Thymus (tissue), 11 donors: ENCODE data around the gene NFIC. TPM values are rescaled to one million over a fixed set of nuclear protein-coding genes. Genes with fewer than 3 reads are reported as not detected.
"Not testable (repeated sequence)": the region's sequence is repeated elsewhere in the genome, so short reads cannot be mapped to it uniquely, and the experiment has no call there.

Experiments
- DNase-seq, 9 donors: peaks; one replicate each; pipeline ENCODE4 v3.0.0-alpha.2; 2013; ENCODE audit warnings: low spot score in 9 of 9, low read depth in 6 of 9, missing footprints in 1 of 9
- H3K27ac ChIP-seq, 2 donors: one replicate each; pipeline ENCODE4 v1.5.1; 2013; ENCODE audit warnings: control low read depth in 1 of 2, low read depth in 1 of 2, low read length in 1 of 2, mild to moderate bottlenecking in 1 of 2, moderate library complexity in 1 of 2
- H3K27me3 ChIP-seq, 2 donors: one replicate each; pipeline ENCODE4 v1.5.1; 2013; ENCODE audit warnings: low read length in 1 of 2; ENCODE audit not compliant: control insufficient read depth in 2 of 2, insufficient read depth in 1 of 2
- H3K36me3 ChIP-seq, 2 donors: one replicate each; pipeline ENCODE4 v1.5.1; 2013; ENCODE audit warnings: low read length in 1 of 2, mild to moderate bottlenecking in 1 of 2, moderate library complexity in 1 of 2; ENCODE audit not compliant: control insufficient read depth in 2 of 2, insufficient read depth in 2 of 2
- H3K4me1 ChIP-seq, 2 donors: one replicate each; pipeline ENCODE4 v1.5.1; 2013; ENCODE audit warnings: low read length in 2 of 2; ENCODE audit not compliant: control insufficient read depth in 2 of 2, insufficient read depth in 2 of 2
- H3K4me3 ChIP-seq, 2 donors: one replicate each; pipeline ENCODE4 v1.5.1; 2013; ENCODE audit warnings: low read length in 2 of 2, control low read depth in 1 of 2, mild to moderate bottlenecking in 1 of 2
- H3K9me3 ChIP-seq, 2 donors: one replicate each; pipeline ENCODE4 v1.5.1; 2013; ENCODE audit warnings: low read length in 1 of 2, mild to moderate bottlenecking in 1 of 2; ENCODE audit not compliant: control insufficient read depth in 2 of 2, insufficient read depth in 1 of 2
- WGBS: extraction: QIAGEN DNeasy Blood & Tissue Kit; methylation state at CpG from one replicate; pipeline ENCODE4 v1.1.7; 2013; 5-methylcytosine and 5-hydroxymethylcytosine counted together
- polyA plus RNA-seq: library from polyadenylated mRNA; stranded (reverse); fragments of 200-250 nt; gene quantifications from one replicate; pipeline ENCODE4 v1.2.3, GENCODE V29; 2013
- total RNA-seq: library from RNA; stranded (reverse); fragments of 120-200 nt; gene quantifications from one replicate; pipeline ENCODE4 v1.2.4, GENCODE V29; 2013
- donor health status: healthy.

NFIC gene
- total and polyA plus RNA-seq, 2 donors = 2.1 to 17.0 TPM

DNA sequence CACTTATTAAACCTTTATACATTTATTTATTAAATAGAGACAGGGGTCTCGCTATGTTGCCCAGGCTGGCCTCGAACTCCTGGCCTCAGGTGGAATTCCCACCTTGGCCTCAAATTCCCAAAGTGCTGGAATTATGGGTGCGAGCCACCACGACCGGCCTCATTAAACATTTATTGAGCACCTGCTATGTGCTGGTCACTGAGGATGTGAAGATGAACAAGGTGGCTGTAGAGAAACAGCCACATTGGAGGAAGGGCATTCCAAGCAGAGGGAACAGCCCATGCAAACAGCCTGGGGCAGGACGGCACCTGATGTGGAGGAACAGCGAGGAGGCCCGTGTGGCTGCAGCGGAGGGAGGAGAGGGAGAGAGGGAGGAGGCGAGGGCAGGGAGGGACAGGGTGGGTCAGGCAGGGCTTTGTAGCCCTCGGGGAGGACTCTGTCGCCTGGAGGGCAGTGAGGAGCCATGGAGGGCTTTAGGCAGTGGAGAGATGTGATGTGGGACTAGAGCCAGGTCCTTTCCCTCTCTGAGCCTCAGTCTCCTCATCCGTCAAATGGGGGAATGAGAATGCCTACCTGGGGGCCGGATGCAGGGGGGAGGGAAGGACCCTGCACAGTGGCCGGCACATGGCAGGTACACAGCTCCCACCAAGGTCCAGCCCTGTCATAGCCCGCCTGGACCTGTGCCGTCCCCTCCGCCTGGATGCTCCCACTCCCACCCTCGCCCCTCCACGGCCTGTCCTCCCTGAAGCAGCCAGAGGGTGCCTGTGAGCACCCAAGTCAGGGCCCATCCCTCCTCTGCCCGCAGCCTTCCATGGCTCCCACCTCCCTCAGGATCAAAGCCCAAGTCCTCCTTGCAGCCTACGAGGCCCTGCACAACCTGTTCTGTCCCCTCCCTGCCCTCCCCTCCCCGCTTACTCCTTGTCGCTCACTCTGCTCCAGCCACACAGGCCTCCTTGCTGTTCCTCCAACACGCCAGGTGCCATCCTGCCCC lies 21.5 kb upstream of the NFIC start:
- H3K4me3 ChIP-seq = no peak overlapping the region
- peaks cover 0 to 18% of the 10 kb centered on the region in 2 donors for H3K27me3 ChIP-seq
- no peak for DNase-seq
- H3K4me1 ChIP-seq = no peaks in the 10 kb centered on the region
- H3K36me3 ChIP-seq = no peaks in the 10 kb centered on the region
- WGBS = 93% methylated on average over 25 of the region's 25 CpGs
- peaks cover 0 to 6% of the 10 kb centered on the region in 2 donors for H3K9me3 ChIP-seq
- no peak overlapping the region for H3K27ac ChIP-seq

GRCh38 chr19:3345850-3346460 lies 20.4 kb upstream of the NFIC start:
- no peaks in the 10 kb centered on the region for H3K4me1 ChIP-seq
- peaks cover 0 to 20% of the 10 kb centered on the region in 2 donors for H3K27me3 ChIP-seq
- WGBS = 85% methylated on average over 15 of the region's 15 CpGs
- peak overlapping the region in 1 of 2 donors; percentile 15 for H3K27ac ChIP-seq
- no peak for DNase-seq
- peaks cover 0 to 6% of the 10 kb centered on the region in 2 donors for H3K9me3 ChIP-seq
- H3K36me3 ChIP-seq = no peaks in the 10 kb centered on the region
- H3K4me3 ChIP-seq = no peak overlapping the region

DNA sequence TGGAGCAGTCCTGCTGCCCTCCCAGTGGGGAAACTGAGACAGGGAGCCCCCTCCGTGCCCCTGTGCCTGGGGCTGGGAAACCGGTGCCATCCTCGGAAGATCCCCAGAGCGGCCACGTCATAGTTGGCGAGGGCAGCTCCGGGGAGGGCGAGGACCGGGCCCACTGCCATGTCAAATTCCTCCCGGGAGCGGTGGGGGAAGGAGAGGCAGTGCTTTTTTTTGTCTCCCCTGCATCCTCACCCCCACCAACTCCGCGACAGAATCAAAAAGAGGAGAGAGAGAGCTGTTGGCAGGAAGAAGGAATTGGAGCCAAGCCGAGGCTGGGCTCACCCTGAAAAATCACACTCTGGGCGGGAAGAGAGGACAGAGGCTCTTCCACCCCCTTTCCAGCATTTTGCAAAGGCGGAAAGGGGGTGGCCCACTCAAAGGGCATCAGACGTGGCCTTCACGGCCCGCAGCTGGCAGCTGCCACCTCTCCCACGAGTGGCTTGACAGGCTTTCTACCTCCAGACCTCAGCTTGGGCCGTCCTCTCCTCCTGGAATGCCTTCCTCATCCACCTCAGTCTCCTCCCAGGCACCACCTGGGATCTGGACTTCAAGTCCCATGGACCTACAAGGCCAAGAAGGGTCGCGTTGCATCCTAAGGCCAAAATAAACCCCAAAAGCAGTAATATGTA lies 19.6 kb upstream of the NFIC start:
- no peaks in the 10 kb centered on the region for H3K36me3 ChIP-seq
- H3K4me1 ChIP-seq = no peaks in the 10 kb centered on the region
- H3K9me3 ChIP-seq = peaks cover 0 to 6% of the 10 kb centered on the region in 2 donors
- no peak overlapping the region for H3K27ac ChIP-seq
- 91% methylated on average over 23 of the region's 23 CpGs for WGBS
- DNase-seq = no peak
- H3K4me3 ChIP-seq = no peak overlapping the region
- peaks cover 0 to 22% of the 10 kb centered on the region in 2 donors for H3K27me3 ChIP-seq

GRCh38 chr19:3348042-3348441 lies 18.3 kb upstream of the NFIC start:
- WGBS = 96% methylated on average over 11 of the region's 11 CpGs
- H3K27ac ChIP-seq = no peak overlapping the region
- no peaks in the 10 kb centered on the region for H3K4me1 ChIP-seq
- no peaks in the 10 kb centered on the region for H3K36me3 ChIP-seq
- H3K27me3 ChIP-seq = peaks cover 0 to 28% of the 10 kb centered on the region in 2 donors
- no peak overlapping the region for H3K4me3 ChIP-seq
- DNase-seq = no peak
- peaks cover 0 to 6% of the 10 kb centered on the region in 2 donors for H3K9me3 ChIP-seq

GRCh38 chr19:3348469-3348868 lies 17.9 kb upstream of the NFIC start:
- H3K4me1 ChIP-seq, DNase-seq, H3K36me3 ChIP-seq, H3K4me3 ChIP-seq, H3K9me3 ChIP-seq, H3K27ac ChIP-seq: not testable (repeated sequence)
- peaks cover 0 to 30% of the 10 kb centered on the region in 2 donors for H3K27me3 ChIP-seq
- WGBS = 97% methylated on average over 11 of the region's 11 CpGs

DNA sequence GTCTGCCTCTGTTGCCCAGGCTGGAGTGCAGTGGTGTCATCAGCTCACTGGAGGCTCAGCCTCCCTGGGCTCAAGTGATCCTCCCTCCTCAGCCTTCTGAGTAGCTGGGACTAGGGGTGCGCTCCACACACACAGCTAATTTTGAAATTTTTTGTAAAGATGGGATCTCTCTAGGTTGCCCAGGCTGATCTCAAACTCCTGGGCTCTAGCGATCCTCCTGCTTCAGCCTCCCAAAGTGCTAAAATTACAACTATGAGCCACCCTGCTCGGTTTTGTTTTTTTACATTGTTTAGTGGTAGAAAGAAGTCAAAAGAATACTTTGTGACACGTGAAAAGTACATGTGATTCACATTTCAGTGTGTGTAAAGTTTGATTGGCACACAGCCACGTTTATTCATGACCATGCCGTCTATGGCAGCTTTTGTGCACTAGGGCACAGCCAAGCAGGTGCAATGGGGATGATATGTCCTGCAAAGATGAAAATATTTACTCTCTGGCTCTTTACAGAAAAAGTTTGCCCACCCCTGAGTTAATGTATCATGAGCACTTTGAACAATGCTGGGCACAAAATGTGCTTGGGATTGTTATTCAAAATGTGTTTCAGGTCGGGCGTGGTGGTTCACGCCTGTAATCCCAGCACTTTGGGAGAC lies 16.2 kb upstream of the NFIC start:
- no peak overlapping the region for H3K27ac ChIP-seq
- H3K27me3 ChIP-seq = peaks cover 0 to 34% of the 10 kb centered on the region in 2 donors
- no peak overlapping the region for H3K4me3 ChIP-seq
- 92% methylated on average over 9 of the region's 9 CpGs for WGBS
- DNase-seq = no peak
- H3K36me3 ChIP-seq = no peaks in the 10 kb centered on the region
- no peaks in the 10 kb centered on the region for H3K4me1 ChIP-seq
- no peaks in the 10 kb centered on the region for H3K9me3 ChIP-seq

GRCh38 chr19:3351702-3352447 lies 14.5 kb upstream of the NFIC start:
- no peak for DNase-seq
- 85% methylated on average over 8 of the region's 8 CpGs for WGBS
- no peaks in the 10 kb centered on the region for H3K36me3 ChIP-seq
- H3K4me3 ChIP-seq = no peak overlapping the region
- H3K27ac ChIP-seq = no peak overlapping the region
- peaks cover 0 to 33% of the 10 kb centered on the region in 2 donors for H3K27me3 ChIP-seq
- no peaks in the 10 kb centered on the region for H3K4me1 ChIP-seq
- no peaks in the 10 kb centered on the region for H3K9me3 ChIP-seq

GRCh38 chr19:3353493-3353892 lies 12.9 kb upstream of the NFIC start:
- Histone ChIP-seq H3K4me1 (peaks cover 6 to 10% of the 10 kb centered on the region in 2 donors), H3K36me3 (no peaks in the 10 kb centered on the region), H3K4me3 (no peak overlapping the region), H3K9me3 (no peaks in the 10 kb centered on the region), H3K27ac (no peak overlapping the region), H3K27me3 (peaks cover 2 to 42% of the 10 kb centered on the region in 2 donors)
- 57% methylated on average over 5 of the region's 5 CpGs for WGBS
- DNase-seq = no peak
